ENCODE data around the gene KRT31. TPM values are rescaled to one million over a fixed set of nuclear protein-coding genes. Genes with fewer than 3 reads are reported as not detected.

The KRT31 gene
- total and polyA plus RNA-seq, 2 of the 8 experiments (the other 6 are each of a cell fraction or from before 2014, with no cell fraction given), result not detected

- no peak overlapping the region for H3K4ac ChIP-seq (replicated peaks; ENCODE audit: insufficient read length, low read depth, low read length)
- no peak overlapping the region for H3K23ac ChIP-seq (ENCODE audit: insufficient read length)
- no peak overlapping the region for H2BK12ac ChIP-seq (ENCODE audit: low read depth, low read length)
- no peak overlapping the region for H3K14ac ChIP-seq (ENCODE audit: insufficient read length)
- H4K5ac ChIP-seq (ENCODE audit: insufficient read length, low read depth, low read length), result no peak overlapping the region
- no peak overlapping the region for H3K27ac ChIP-seq (ENCODE audit: low read depth, low read length)
- 87% methylated on average over 2 of the region's 2 CpGs; no CpG with 5 or more reads in 1 of the 2 experiments for WGBS, 2 experiments (ENCODE audit: extremely low coverage in 1 of 2, insufficient coverage in 1 of 2, insufficient read length in 1 of 2, insufficient replicate concordance in 2 of 2, low coverage in 1 of 2, low lambda C conversion rate in 2 of 2, missing lambda C conversion rate in 1 of 2)
- no peak overlapping the region for H2BK15ac ChIP-seq (ENCODE audit: low read length)
- H4K20me1 ChIP-seq (replicated peaks in 1 of 2; ENCODE audit: control insufficient read depth in 1 of 2, insufficient read depth in 2 of 2, low read length in 2 of 2), result no peaks in the 10 kb centered on the region
- H2BK20ac ChIP-seq (ENCODE audit: low read length), result no peak overlapping the region
- no peak overlapping the region for H3K4me2 ChIP-seq (ENCODE audit: insufficient read depth in 1 of 2, low read depth in 2 of 2, low read length in 2 of 2)
- H2AK5ac ChIP-seq (ENCODE audit: low read depth, low read length), result no peak overlapping the region
- no peak overlapping the region for H2AFZ ChIP-seq (ENCODE audit: low read length)
- FAIRE-seq (no peak), DNase-seq (ENCODE audit: low read depth in 1 of 2, low spot score in 2 of 2) (no peak)
- H3K79me2 ChIP-seq (ENCODE audit: control insufficient read depth in 1 of 2, insufficient read depth in 2 of 2, low read length in 2 of 2), result no peaks in the 10 kb centered on the region
- H4K8ac ChIP-seq (ENCODE audit: extremely low read depth, insufficient read depth, low read length), result no peak overlapping the region
- H3K23me2 ChIP-seq (ENCODE audit: low read depth, low read length), result no peaks in the 10 kb centered on the region
- H3K79me1 ChIP-seq (ENCODE audit: low read depth, low read length), result no peaks in the 10 kb centered on the region
- H3K9me3 ChIP-seq (ENCODE audit: insufficient read depth in 2 of 2, low read depth in 1 of 2, low read length in 1 of 2), result no peaks in the 10 kb centered on the region; a peak in 1 of 4 replicates
- no peaks in the 10 kb centered on the region for H3K4me1 ChIP-seq (replicated peaks in 1 of 4; ENCODE audit: control insufficient read depth in 3 of 4, insufficient read depth in 4 of 4, low read length in 3 of 4)
- no peak overlapping the region for H3K56ac ChIP-seq (replicated peaks; ENCODE audit: insufficient read length, low read depth, low read length)
- ChIA-PET POLR2A (ENCODE audit: partially characterized antibody) (no interaction called here), CTCF (ENCODE audit: partially characterized antibody) (interaction anchor here (0.6 to 2.3 kb wide), 6 partner anchors 17 to 664 kb away, joined by 3 to 8 read pairs (median 5); no protein-coding TSS in a partner anchor)
- no peak overlapping the region for H3K18ac ChIP-seq (ENCODE audit: extremely low read depth, low read length)
- H2BK5ac ChIP-seq (ENCODE audit: low read depth, low read length), result no peak overlapping the region
- no peak overlapping the region for H3K4me3 ChIP-seq (ENCODE audit: extremely low read depth in 1 of 4, insufficient read depth in 2 of 4, low read depth in 3 of 4, low read length in 4 of 4)
- H4K91ac ChIP-seq (replicated peaks; ENCODE audit: insufficient read length, low read length), result no peak overlapping the region
- no peaks in the 10 kb centered on the region for H3K27me3 ChIP-seq (replicated peaks in 1 of 4; ENCODE audit: control insufficient read depth in 3 of 4, extremely low read depth in 1 of 4, insufficient read depth in 3 of 4, low read length in 3 of 4)
- H3K9ac ChIP-seq (replicated peaks in 1 of 4; ENCODE audit: extremely low read depth in 1 of 4, low read depth in 3 of 4, low read length in 3 of 4), result no peak overlapping the region
- H2BK120ac ChIP-seq (replicated peaks; ENCODE audit: low read depth, low read length), result no peak overlapping the region
- H3K36me3 ChIP-seq (ENCODE audit: control insufficient read depth in 2 of 4, insufficient read depth in 4 of 4, low read length in 3 of 4), result no peaks in the 10 kb centered on the region
- TF ChIP-seq HDAC6 (IDR thresholded peaks at IDR 0.05; ENCODE audit: low read depth, low read length) (no peak), RAD21 (IDR thresholded peaks at IDR 0.05 in 1 of 2, conservative IDR thresholded peaks at IDR 0.05 in 1 of 2; ENCODE audit: low read depth in 2 of 2, low read length in 2 of 2) (no peak), ASH2L (IDR thresholded peaks at IDR 0.05; ENCODE audit: low read length) (no peak), SP4 (IDR thresholded peaks at IDR 0.05; ENCODE audit: low read length) (no peak)
- TF ChIP-seq, protein P1, sequence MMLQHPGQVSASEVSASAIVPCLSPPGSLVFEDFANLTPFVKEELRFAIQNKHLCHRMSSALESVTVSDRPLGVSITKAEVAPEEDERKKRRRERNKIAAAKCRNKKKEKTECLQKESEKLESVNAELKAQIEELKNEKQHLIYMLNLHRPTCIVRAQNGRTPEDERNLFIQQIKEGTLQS (IDR thresholded peaks at IDR 0.05; ENCODE audit: insufficient read depth, low read depth, low read length), result no peak
Observed at GRCh38 chr17:41391535-41391934, 5.9 kb downstream of the KRT31 start.
